ENCODE measurements around the gene SETMAR. TPM values are rescaled to one million over a fixed set of nuclear protein-coding genes. Genes with fewer than 3 reads are reported as not detected.
A peak's percentile ranks its signal among the peaks of the same experiment; 100 is the strongest.

Gene SETMAR
- polyA plus RNA-seq, 1 donor (not counting 4 experiments of a cell fraction or from before 2014, with no cell fraction given) = 12.7 TPM

DNA sequence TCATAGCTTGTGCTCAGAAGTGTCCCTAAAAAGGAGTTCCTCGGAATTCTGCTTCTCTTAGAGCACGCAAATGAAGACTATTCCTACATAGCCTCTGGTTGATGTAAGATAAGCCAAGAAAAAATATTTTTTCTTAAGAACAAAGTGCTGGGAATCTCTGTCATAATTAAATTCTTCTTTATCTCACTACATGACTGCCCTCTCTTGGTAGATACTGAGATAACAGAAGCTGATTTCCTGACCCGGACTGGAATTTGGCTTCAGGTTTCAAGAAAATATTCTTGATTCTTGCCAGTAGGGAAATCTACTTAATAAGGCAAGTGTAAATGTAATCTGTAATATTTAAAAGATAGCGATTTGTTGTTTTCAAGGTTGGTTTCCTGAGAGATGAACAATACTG lies 31.3 kb upstream of the SETMAR start:
- no peak overlapping the region for H3K27ac ChIP-seq (ENCODE audit: control insufficient read depth, insufficient read depth, low read length)
- H3K79me2 ChIP-seq (ENCODE audit: control insufficient read depth, insufficient read depth, low read length) = no peaks in the 10 kb centered on the region
- H4K20me1 ChIP-seq (ENCODE audit: control insufficient read depth, extremely low read depth, insufficient read depth, low read length) = no peaks in the 10 kb centered on the region
- H3K9me1 ChIP-seq (ENCODE audit: control insufficient read depth, extremely low read depth, insufficient read depth, low read length) = no peaks in the 10 kb centered on the region
- no peak overlapping the region for H2AFZ ChIP-seq (ENCODE audit: control insufficient read depth, low read length)
- H3K4me3 ChIP-seq (ENCODE audit: control insufficient read depth in 2 of 3, extremely low read depth in 1 of 3, insufficient read depth in 2 of 3, low read depth in 1 of 3, low read length in 3 of 3) = no peak overlapping the region
- dilution Hi-C loops (cut with MboI; ENCODE audit: extremely low pct_ligation_motif_present, low sequenced_read_pairs) = no loop called here
- H3K9ac ChIP-seq (ENCODE audit: control insufficient read depth, extremely low read depth, insufficient read depth, low read length) = no peak overlapping the region
- FAIRE-seq = no peak
- no peak for DNase-seq (ENCODE audit: low read depth, low spot score)
- no peaks in the 10 kb centered on the region for H3K36me3 ChIP-seq (ENCODE audit: control insufficient read depth in 2 of 2, extremely low read depth in 1 of 2, insufficient read depth in 2 of 2, low read length in 2 of 2)
- H3K9me3 ChIP-seq (ENCODE audit: control insufficient read depth, low read depth, low read length) = no peaks in the 10 kb centered on the region
- H3K4me1 ChIP-seq (ENCODE audit: control insufficient read depth, extremely low read depth, insufficient read depth, low read length) = no peaks in the 10 kb centered on the region
- no peak overlapping the region for H3K4me2 ChIP-seq (ENCODE audit: control insufficient read depth, extremely low read depth, insufficient read depth, low read depth, low read length)
- no peaks in the 10 kb centered on the region for H3K27me3 ChIP-seq (ENCODE audit: control insufficient read depth, extremely low read depth, insufficient read depth, low read length)
- TF ChIP-seq EZH2 (IDR thresholded peaks at IDR 0.05; ENCODE audit: low read length) = no peak
- TF ChIP-seq, protein P1, sequence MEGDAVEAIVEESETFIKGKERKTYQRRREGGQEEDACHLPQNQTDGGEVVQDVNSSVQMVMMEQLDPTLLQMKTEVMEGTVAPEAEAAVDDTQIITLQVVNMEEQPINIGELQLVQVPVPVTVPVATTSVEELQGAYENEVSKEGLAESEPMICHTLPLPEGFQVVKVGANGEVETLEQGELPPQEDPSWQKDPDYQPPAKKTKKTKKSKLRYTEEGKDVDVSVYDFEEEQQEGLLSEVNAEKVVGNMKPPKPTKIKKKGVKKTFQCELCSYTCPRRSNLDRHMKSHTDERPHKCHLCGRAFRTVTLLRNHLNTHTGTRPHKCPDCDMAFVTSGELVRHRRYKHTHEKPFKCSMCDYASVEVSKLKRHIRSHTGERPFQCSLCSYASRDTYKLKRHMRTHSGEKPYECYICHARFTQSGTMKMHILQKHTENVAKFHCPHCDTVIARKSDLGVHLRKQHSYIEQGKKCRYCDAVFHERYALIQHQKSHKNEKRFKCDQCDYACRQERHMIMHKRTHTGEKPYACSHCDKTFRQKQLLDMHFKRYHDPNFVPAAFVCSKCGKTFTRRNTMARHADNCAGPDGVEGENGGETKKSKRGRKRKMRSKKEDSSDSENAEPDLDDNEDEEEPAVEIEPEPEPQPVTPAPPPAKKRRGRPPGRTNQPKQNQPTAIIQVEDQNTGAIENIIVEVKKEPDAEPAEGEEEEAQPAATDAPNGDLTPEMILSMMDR (optimal IDR thresholded peaks at IDR 0.05 in 1 of 3, IDR thresholded peaks at IDR 0.05 in 1 of 3, conservative IDR thresholded peaks at IDR 0.05 in 1 of 3; ENCODE audit: extremely low read depth in 1 of 3, insufficient read depth in 2 of 3, low read length in 3 of 3) = peak in 2 of 3 experiments; percentile 23 to 43

DNA sequence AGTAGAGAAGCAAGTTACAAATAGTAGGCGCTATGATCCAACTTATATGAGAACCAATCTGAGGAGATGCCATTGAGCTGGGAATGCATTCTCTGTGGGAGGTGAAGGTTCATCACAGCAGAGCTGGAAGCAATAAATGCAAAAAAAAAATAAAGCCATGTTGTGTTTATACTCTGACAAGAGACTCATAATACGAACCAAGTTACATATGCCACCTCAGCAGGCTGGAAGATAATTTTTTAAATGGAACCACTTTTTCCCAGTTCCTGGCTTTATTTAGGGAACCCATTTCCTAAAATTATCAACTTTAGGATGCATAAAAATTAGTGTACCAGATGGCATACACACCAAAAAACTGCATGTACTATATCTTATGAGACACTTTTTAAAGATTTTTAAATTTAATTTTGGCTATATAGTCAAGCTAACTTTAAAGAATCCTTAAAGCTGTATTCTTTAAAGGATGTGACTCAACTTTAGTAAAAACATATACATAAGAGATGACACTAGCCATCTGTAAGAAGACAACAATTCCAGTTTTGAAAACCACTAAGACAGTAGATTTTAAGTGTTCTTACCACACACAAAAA lies 23.6 kb upstream of the SETMAR start:
- no peak overlapping the region for H2AFZ ChIP-seq (ENCODE audit: control insufficient read depth, low read length)
- dilution Hi-C loops (cut with MboI; ENCODE audit: extremely low pct_ligation_motif_present, low sequenced_read_pairs) = loop anchor here (25.0 kb wide), 1 partner anchor 1067 kb away; no protein-coding TSS in a partner anchor
- H3K27ac ChIP-seq (ENCODE audit: control insufficient read depth, insufficient read depth, low read length) = no peak overlapping the region
- no peaks in the 10 kb centered on the region for H3K4me1 ChIP-seq (ENCODE audit: control insufficient read depth, extremely low read depth, insufficient read depth, low read length)
- FAIRE-seq (no peak), DNase-seq (ENCODE audit: low read depth, low spot score) (no peak)
- no peaks in the 10 kb centered on the region for H3K27me3 ChIP-seq (ENCODE audit: control insufficient read depth, extremely low read depth, insufficient read depth, low read length)
- TF ChIP-seq EZH2 (IDR thresholded peaks at IDR 0.05; ENCODE audit: low read length) = no peak
- TF ChIP-seq, protein P1 (optimal IDR thresholded peaks at IDR 0.05 in 1 of 3, IDR thresholded peaks at IDR 0.05 in 1 of 3, conservative IDR thresholded peaks at IDR 0.05 in 1 of 3; ENCODE audit: extremely low read depth in 1 of 3, insufficient read depth in 2 of 3, low read length in 3 of 3) = no peak
- H3K9me3 ChIP-seq (ENCODE audit: control insufficient read depth, low read depth, low read length) = no peaks in the 10 kb centered on the region
- H3K4me3 ChIP-seq (ENCODE audit: control insufficient read depth in 2 of 3, extremely low read depth in 1 of 3, insufficient read depth in 2 of 3, low read depth in 1 of 3, low read length in 3 of 3) = no peak overlapping the region
- no peaks in the 10 kb centered on the region for H3K79me2 ChIP-seq (ENCODE audit: control insufficient read depth, insufficient read depth, low read length)
- no peaks in the 10 kb centered on the region for H3K9me1 ChIP-seq (ENCODE audit: control insufficient read depth, extremely low read depth, insufficient read depth, low read length)
- no peaks in the 10 kb centered on the region for H4K20me1 ChIP-seq (ENCODE audit: control insufficient read depth, extremely low read depth, insufficient read depth, low read length)
- no peak overlapping the region for H3K4me2 ChIP-seq (ENCODE audit: control insufficient read depth, extremely low read depth, insufficient read depth, low read depth, low read length)
- no peak overlapping the region for H3K9ac ChIP-seq (ENCODE audit: control insufficient read depth, extremely low read depth, insufficient read depth, low read length)
- no peaks in the 10 kb centered on the region for H3K36me3 ChIP-seq (ENCODE audit: control insufficient read depth in 2 of 2, extremely low read depth in 1 of 2, insufficient read depth in 2 of 2, low read length in 2 of 2)

All from keratinocyte (primary cell).